Hindlimb muscle (tissue), 1 donor: Measurements from ENCODE around the gene OR5AU1. TPM values are rescaled to one million over a fixed set of nuclear protein-coding genes. Genes with fewer than 3 reads are reported as not detected.
A peak's percentile ranks its signal among the peaks of the same experiment; 100 is the strongest.

ENCODE experiments used
- DNase-seq: peaks from one replicate; pipeline ENCODE4 v3.0.0-alpha.2; 2013
- polyA plus RNA-seq: library from polyadenylated mRNA; unstranded; fragments of 120-200 nt; gene quantifications from one replicate; pipeline ENCODE4 v1.2.1, GENCODE V29; 2013; ENCODE audit not compliant: insufficient read length

OR5AU1 gene
- polyA plus RNA-seq, 1 donor, result 0.03 TPM

DNA sequence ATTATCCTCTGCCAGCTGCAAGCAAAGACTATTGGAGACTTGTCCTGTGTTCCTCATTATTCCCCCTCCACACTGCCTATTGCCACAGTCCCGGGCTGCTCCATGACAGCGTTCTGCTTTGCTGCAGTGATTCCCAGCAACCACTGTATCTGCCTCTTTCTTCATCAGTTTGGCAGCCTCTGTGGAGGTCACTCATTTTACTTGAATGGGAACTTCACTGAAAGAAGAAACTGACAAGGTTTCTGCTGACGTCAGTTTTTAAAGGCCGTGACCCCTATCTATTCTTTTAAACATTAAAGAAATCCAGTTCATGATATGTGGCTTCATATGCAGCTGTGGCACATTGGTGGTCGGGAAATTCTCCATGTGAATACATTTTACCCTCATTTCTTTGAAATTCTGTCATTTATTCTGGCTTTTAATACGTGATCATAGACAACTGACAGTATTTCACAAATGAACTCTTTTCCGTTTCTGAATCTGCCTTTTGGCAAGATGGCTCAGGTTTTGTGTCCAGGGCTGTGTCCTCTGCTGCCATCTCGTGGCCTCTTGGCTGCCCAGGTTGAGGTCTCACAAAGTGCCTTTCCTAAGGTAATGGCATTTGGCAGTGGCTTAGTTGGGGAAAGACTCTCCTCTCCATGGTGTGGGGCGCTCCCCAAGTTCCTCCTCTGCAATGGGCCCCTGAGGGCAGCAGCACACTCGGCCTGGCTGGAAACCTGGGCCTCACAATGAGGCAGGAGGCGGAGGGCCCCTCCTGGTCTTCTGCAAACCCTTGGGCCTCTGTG, 49.2 kb downstream of the OR5AU1 start:
- DNase-seq, result peak; percentile 82

DNA sequence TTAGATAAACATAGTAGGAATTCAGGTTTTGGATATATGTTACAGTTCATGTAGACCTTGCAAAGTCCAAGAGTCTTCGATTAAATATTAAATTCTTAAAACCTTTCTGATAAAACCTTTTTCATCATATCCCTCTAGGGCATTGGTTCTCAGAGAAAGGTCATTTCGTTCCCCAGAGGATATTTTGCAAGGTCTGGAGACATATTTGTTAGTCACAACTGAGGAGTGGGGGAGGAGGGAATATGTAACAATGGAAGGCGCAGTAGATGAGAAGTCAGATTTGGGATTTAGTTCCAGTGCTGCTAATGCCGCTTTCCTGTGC, 49.7 kb downstream of the OR5AU1 start:
- DNase-seq, result no peak

DNA sequence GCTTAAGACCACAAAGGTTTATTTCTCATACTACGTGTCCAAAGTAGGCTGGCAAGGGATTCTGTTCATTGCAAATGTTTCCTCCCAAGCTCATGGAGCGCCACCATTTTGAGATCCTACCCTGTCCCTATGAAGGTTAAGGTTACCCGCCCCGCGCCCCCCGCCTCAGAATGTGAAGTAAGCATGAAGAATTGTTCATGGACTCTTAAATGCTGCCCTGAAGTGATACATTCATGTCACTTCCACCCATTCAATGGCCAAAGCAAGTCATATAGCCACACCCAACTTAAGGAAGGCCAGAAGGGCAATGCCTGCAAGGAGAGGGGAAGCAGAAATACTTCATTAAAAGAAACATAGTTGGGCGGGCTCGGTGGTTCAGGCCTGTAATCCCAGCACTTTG, 50.8 kb downstream of the OR5AU1 start:
- DNase-seq, result no peak

Other genes starting within 250 kb of the OR5AU1 start
- gene RNASE2, start 200.6 kb downstream of the OR5AU1 start, polyA plus RNA-seq, result 0.35 TPM
- 47.7 TPM for gene METTL17, start 166.1 kb downstream of the OR5AU1 start, polyA plus RNA-seq
- gene SLC39A2, start 156.8 kb downstream of the OR5AU1 start, polyA plus RNA-seq, result not detected
- 184 TPM for gene NDRG2, start 131.0 kb downstream of the OR5AU1 start, polyA plus RNA-seq
- gene TPPP2, start 125.8 kb downstream of the OR5AU1 start, polyA plus RNA-seq, result 0.72 TPM
- gene RNASE13, start 121.3 kb downstream of the OR5AU1 start, polyA plus RNA-seq, result 0.21 TPM
- 0.14 TPM for gene RNASE7, start 113.7 kb downstream of the OR5AU1 start, polyA plus RNA-seq
- gene RNASE8, start 98.2 kb downstream of the OR5AU1 start, polyA plus RNA-seq, result not detected
- 65.6 TPM for gene ARHGEF40, start 85.8 kb downstream of the OR5AU1 start, polyA plus RNA-seq
- gene ZNF219, start 57.4 kb downstream of the OR5AU1 start, polyA plus RNA-seq, result 18.4 TPM
- 0.62 TPM for gene TMEM253, start 55.0 kb downstream of the OR5AU1 start, polyA plus RNA-seq
- 398 TPM for gene HNRNPC, start 113.4 kb upstream of the OR5AU1 start, polyA plus RNA-seq
- 1.2 TPM for gene RPGRIP1, start 124.0 kb upstream of the OR5AU1 start, polyA plus RNA-seq
- gene SUPT16H, start 228.0 kb upstream of the OR5AU1 start, polyA plus RNA-seq, result 68.4 TPM